IPS-NIHi11 (cell line): ENCODE data around the gene CEACAM18.
"Not testable (repeated sequence)": the region's sequence is repeated elsewhere in the genome, so short reads cannot be mapped to it uniquely, and the experiment has no call there.

Experiments
- DNase-seq: peaks from one replicate; pipeline ENCODE4 v3.0.0; 2012; ENCODE audit warnings: mixed read lengths, low spot score

The CEACAM18 gene

DNA sequence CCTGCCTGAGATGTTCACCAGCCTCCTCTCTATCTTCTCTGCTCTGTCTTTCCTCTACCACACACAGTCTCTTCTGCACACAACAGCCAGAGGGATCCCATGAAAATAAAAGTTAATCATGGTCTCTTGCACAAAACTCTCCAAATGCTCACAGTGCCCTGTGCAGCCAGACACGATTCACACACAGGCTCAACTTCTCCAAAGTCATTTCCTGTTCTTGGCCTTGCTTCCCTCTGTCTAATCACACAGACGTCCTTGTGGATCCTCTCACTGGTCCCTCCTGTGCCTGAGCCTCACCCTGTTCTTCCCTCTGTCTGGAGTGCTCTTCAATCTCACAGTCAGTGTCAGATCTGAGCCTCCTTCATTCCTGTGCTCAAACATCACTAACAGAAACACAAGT, 15.4 kb downstream of the CEACAM18 start:
- no peak for DNase-seq

DNA sequence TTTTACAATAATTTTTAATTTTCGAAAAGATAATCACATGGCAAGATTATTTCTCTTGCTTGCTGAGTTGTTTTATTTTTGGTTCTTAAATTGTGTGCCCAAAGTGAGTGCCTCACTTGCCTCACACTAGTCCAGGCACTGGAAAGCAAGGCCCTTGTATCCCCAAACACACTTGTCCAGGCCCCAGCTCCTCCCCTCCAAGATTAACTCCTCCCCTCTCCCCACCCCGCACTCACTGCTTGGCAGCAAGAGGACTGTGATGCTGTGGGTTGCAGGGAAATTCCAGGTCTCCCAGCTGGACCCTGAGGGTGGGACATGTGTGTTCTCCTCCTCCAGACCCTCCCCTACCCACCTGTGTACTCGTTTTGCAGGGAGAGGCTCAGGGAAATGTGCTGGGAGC, 19.3 kb downstream of the CEACAM18 start:
- no peak for DNase-seq

DNA sequence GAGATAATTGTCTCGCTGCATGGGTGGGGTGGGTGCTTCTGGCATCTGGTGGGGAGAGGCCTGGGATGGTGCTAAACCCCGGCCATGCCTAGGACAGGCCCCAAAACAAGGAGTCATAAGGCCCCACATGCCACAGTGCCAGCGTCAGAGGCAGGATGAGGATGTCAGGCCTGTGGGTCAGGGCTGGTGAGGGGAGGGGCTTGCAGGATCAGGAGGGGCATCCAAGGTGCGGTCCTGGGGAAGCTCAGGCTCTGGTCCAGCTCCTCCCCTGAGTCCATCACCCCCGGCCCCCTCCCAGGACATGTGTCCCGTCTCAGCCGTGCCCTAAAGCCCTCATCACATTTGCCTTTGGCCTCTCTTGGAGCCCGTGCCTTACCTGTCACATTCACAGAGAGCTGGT, 22.6 kb downstream of the CEACAM18 start:
- DNase-seq, result not testable (repeated sequence)

DNA sequence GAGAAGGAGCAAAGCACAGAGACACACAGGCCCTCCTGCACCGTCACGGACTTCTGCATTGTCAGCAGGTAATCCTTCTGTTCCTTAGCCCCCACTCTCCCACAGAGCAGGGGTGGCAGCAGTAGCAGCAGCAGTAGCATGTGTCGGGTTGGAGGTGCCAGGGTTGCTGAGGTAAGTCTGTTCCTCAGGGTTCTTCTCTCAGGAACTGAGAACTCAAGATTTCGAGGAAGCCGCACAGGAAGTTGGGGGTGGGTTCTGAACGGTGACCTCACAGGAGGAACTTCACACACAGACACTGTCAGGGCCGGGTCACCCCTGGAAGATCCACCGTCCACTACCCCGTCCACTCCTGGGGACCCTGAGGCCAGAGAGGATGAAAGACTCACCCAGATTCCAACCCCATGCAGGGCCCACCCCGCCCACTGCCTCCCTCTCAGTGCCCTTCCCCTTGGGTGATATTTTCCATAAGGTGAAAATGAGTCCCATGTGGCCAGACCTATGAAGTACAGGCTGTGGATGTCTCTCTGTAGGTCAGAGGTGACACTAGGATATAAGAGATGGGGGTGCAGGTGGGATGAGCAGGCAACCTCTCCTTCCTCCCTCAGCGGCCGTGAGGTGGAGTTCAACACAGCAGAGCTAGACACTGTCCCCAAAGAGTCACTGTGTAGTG, 23.4 kb downstream of the CEACAM18 start, which contains the start of gene SIGLEC12:
TSS of gene SIGLEC12 (minus strand) at position 207 of the 670 bp plus-strand sequence. CDS start at position 140, 67 bp downstream.
- DNase-seq, result no peak

DNA sequence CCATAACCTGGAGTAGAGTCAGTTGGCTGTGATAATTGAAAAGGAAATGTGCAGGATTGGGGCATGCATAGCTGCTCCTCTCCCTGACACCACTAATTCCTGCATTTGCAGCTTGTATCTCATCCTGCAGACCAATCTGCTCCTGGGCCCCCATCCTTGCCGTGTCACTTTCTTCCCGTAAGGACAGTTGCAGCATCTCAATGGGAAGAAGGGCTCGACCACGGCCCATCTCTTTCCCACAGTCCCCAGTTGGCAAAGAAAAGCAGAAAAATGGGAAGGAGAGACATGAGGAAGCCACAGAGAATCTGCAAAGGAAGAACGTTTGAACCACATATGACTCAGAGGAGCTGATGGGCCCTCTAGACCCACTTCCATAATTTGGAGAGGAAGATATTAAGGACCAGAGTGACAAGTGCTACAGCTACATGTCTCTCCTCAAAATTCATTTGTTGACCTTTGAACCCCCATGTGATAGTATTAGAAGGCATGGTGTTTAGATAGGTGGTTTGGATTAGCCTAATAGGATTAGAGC, 25.0 kb downstream of the CEACAM18 start:
- no peak for DNase-seq

DNA sequence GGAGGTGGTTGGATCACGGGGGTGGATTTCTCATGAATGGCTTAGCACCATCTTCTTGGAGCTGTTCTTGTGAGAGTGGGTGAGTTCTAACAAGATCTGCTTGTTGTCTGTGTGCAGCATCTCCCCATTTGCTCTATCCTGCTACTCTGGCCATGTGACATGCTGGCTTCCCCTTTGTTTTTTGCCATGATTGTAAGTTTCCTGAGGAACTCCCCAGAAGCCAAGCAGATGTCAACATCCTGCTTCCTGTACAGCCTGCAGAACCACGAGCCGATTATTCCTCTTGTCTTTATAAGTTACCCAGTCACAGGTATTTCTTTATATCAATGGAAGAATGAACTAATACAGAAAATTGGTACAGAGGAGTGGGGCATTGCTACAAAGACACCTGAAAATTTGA, 25.6 kb downstream of the CEACAM18 start:
- DNase-seq, result no peak

DNA sequence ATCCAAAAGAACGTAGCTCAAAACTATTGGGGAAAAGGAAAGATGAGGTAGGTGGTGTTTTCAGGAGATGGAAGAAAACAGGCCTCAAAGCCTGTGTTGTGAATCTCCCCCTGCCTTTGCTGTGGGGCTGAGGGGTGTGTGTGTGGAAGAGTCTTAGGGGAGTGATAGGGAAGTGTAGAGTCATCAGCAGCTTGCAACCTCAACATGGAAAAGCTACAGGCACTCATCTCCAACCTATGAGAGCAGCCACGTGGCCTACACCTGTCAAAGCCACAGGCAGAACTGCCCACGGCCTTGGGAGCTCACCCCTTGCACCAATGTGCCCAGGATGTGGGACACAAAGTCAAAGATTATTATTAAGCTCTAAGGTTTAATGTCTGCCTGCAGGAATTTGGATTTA, 27.6 kb downstream of the CEACAM18 start:
- no peak for DNase-seq

DNA sequence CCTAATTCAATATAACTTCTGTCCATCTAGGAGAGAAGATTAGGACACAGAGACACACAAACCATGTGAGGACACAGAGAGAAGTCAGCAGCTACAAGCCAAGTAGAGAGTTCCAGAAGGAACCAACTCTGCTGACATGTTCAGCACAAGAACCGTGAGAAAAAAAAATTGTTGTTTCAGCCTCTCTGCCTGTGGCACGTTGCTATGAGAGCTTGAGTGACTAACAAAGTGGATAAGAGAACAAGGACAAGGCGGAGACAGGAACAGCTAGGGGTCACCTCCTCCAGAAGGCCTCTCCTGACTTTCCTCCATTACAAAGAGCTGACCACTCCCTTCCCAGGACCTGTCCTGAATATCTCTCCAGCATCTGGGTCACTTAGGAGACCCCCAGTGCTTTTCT, 28.9 kb downstream of the CEACAM18 start:
- DNase-seq, result no peak

DNA sequence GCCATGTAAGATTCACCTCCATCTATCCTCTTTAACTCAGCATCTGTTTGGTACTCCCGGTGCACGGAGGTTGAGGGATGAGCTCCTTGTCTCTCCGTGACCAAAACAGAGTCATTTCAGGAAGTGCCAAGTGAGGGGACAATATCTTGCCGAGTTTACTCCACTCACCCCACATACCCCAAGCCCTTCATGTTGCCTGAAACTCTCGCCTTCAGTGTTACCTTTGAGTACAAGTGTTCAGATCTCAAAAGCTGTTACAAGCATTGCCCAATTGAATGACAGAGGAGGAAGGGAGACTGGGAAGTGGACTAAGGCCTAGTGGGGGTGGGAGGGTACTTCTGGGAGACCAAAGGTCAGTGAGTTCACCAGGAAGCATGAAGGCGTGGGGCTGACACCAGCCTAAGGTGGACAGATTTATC, 29.3 kb downstream of the CEACAM18 start:
- DNase-seq, result no peak

DNA sequence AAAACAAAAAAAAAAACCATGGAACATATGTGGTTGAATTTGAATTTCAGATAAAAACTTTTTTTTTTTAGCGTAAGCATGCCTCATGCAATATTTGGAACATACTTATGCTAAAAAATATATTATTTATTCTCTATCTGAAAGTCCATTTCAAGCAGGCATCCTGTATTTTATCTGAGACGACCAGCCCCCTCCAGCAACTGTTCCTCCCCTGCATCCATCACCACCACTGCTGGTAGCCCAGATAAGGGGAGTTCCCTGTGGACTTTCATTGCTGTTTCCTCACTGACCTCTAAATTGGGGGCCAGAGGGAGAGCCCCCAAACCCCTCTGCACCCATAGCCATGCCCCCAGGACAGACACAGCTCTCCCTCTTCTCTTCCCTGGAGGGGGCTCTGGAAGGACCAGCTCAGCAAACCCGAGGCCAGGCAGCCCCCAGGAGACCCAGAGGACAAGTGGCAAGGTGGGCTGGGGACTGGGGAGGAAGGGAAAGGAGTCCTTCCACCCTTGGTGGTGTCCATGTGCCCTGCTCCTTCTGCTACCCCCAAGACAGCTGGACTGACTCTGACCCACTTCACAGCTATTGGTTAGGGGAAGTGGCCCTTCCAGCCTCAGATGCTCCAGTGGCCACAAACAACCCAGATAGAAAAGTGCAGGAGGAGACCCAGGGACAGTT, 29.9 kb downstream of the CEACAM18 start:
- no peak for DNase-seq

DNA sequence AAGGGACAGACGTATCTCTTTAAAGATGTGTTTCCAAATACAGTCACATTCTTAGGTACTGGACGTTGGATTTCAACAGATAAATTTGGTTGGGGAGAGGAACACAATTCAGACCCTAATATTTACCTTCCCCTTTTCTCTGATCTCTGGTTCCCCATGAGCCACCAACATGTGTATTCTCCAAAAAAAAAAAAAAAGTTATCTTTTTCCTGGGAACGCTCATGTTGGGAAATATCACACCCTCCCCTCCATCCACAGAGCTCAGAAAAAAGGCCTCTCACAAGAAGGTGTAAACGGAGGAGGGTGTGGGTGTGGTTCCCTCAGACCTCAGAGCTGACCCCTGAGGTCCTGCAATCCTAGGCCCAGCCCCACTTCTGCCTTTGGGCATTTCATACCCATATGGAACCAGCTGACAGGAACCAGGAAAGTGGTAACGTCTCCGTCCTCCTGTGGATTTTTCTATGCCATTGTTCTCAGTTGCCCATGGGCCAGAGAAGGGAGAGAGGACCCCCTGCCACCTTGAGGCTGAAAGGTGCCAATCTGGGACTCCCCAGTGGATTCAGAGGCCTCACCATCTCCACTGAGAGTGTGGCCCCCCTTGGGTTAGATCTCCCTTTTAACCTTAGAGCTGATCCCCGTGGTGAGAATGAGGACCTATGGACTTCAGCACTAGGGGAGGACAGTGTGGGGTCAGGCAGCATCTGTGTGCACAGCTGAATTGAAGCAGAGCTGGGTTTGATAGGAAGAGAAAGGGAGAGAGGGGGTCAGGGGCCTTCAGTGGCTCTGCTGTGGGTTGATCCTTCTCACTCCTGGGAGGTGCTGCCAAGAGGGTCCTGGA, 31.7 kb downstream of the CEACAM18 start:
- DNase-seq, result no peak

DNA sequence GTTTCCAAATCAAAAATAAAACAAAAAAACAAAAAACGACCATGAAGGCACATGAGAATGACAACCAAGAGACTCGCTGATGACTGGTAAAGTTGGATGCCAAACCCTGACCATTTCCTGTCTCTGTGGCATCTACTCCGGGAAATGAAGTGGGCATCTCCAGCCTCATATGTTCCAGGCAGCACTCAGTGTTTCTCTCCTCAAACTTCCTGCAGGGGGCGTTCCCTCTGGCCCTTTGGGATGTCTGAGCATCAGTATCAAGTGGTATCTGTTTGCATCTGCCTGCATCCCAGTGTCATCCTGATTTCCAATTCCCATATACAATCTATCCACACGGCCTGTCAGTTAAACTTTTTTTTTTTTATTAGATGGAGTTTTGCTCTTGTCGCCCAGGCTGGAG, 33.0 kb downstream of the CEACAM18 start:
- peak; percentile 79 for DNase-seq

DNA sequence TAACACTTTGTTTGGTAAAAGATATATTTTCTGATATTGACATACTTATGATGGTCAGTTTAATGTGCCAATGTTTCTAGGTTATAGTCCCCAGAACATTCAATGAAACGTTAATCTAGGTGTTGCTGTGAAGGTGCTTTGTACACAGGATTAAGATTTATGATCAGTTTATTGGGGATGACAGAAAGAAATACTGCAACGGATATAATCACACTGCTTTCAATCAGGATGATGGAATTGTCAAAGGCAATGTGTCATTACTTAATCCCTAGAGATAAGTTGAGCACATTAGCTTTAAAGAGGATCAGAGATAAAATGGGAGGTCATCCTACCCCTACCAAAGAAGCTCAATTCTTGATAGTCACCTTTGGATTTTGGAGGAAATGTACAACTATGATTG, 35.6 kb downstream of the CEACAM18 start:
- no peak for DNase-seq

DNA sequence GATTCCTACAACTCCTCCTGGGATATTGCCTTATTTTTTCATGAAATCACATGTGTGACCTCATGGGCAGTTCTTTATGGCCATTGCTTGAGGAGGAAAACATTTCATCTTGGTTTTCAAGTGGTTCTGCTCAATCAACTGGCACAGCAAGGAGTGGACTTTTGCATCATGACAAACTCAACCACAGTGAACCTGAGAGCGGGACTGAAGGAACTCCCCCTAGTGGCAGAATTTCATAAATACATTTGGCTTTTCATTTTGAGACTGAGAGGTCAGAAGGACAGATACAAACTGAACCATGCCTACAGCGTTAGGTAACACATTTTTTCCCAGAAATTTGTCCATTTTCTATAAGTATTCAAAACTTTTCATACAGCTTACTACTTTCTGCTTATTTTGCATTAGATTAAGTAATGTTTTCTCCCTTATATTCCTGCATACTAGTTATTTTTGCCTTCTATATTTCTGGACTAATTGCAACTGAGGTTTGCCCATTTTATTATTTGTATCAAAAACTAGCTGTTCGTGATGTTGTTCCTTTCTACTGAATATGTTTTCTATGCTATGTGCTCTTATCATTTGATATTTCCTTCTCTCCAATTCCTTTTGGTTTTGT, 36.6 kb downstream of the CEACAM18 start:
- DNase-seq, result peak; percentile 67

DNA sequence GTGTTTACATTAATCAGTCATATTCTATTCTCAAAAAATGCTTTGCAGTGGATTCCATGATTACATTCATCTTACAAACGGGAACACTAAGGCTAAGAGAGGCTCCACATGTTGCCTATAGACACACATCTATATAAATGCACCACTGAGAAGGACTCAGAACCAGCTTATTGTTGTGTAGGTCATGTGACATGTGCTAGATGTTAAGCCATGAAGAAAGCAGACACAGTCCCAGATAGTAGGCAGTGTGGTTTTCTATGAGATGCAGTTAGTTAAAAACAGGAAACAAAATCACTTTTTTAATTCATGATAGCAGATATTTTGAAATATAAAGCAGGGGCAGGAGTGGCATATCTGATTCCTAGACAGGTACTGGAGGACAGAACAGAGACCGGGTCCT, 42.4 kb downstream of the CEACAM18 start:
- DNase-seq, result no peak

DNA sequence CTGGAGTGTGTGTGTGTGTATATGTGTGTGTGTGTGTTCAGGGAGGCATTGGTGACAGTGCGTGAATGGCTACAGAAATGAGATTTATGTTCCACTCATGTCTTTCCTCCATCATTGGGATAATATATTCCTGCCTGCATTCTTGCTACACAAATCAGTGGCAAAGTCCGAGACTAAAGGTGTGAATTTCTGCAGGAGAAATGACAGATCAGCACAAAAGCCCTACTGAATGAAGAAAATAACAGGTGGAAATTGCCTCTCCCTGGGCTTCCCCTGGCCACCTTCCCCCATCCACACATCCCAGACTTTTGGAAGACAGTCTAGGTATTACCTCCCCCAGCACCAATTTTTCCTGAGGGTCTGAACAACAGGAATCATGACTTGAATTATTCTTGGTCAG, 43.0 kb downstream of the CEACAM18 start:
- no peak for DNase-seq

DNA sequence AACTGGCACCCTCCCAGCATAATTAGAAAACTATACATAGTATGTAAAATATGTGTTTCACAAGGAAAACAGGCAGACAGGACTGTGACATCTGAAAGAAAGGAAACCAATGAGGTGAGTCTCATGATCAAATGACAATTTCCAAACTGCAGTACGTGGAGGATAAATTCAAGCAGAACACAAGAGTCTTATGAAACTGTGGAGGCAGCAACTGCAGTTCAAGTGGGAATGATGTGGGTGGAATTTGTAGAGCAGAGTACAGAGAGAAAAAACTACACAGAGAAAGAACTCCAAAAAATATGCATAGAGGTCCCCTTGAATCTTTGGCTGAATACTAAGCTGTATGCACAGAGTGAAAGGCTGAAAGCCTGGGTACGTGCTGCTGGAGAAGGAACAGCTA, 43.4 kb downstream of the CEACAM18 start:
- DNase-seq, result no peak

DNA sequence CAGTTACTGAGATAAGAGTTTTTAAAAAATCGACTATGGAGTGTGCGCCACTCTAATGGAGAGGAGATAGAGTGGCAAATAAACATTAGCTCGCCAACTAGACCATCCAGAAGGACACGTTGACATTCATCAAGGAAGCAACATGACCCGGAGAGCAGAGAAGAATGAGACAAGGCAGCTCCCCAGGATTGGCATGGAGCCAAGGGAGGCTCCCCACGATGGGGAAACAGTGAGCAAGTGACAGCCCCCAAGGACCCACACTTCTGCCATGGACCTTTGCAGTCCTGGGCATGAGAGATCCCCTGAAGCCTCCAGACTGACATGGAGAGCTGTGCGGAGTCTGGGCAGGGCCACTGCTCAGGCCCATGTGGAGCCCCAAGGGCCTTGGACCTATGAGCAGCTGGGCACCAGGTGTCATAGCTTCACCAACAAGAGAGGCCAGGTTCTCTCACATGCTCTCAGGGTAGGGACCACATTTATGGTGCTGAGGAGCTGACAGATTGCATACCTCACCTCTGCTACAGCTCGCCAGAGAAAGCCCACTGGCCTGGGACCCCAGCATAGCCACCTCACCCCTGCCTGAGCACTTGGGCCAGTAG, 46.4 kb downstream of the CEACAM18 start:
- no peak for DNase-seq

DNA sequence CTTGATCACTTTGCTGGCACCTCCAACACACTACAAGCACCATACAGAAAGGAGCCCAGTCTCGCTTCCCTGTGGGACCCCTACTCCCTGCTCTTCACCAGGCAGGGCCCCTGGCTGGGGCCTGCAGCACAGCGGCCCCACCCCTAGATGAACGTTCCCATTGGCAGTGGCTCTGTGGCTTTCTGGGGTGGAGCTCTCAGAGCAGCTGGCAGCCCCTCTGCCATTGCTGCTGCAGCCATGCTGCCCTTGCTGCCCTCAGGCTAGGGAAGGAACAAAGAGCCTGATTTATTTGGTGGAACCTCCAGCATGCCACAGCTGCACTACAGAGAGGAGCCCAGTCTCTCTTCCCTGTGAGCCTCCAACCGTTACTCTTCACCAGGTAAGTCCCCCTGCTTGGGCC, 47.3 kb downstream of the CEACAM18 start:
- no peak for DNase-seq

DNA sequence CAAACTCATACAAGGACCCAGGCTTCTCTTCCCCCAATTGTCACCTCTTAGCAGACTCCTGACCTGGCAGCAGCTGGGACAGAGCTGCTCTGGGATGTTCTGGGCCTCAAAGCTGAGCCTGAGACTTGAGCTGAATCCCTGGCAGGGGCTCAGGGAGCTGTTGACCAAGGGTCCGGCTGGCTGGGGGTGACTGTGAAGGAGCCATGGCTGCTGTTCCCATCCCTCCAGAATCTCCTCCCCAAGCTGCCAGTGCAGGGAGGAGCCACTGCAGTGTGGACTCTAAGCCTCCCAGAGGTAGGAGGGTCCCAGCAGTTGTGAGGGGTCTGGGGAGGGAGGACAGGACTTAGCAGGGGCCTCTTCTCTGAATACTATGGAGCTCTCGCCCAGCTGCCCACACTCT, 51.0 kb downstream of the CEACAM18 start:
- DNase-seq, result no peak

DNA sequence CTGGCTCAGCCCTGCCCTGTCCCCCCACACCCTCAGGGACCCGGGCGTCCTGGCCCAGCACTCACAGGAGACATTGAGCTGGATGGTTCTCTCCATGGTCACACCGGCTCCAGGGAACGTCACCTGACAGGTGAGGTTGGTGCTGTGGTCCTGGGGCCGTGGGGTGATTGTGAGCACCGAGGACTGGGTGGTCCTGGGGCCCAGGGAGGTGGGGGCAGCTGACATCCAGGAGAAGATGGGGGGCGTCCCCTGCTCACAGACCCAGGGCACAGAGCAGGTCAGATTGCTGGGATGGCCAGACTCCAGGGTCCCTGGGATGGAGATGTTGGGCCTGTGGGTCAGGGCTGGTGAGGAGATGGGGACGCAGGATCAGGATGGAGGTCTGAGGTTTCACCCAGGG, 52.3 kb downstream of the CEACAM18 start:
- no peak for DNase-seq
